ENCODE measurements around the gene PIM2.

DNA sequence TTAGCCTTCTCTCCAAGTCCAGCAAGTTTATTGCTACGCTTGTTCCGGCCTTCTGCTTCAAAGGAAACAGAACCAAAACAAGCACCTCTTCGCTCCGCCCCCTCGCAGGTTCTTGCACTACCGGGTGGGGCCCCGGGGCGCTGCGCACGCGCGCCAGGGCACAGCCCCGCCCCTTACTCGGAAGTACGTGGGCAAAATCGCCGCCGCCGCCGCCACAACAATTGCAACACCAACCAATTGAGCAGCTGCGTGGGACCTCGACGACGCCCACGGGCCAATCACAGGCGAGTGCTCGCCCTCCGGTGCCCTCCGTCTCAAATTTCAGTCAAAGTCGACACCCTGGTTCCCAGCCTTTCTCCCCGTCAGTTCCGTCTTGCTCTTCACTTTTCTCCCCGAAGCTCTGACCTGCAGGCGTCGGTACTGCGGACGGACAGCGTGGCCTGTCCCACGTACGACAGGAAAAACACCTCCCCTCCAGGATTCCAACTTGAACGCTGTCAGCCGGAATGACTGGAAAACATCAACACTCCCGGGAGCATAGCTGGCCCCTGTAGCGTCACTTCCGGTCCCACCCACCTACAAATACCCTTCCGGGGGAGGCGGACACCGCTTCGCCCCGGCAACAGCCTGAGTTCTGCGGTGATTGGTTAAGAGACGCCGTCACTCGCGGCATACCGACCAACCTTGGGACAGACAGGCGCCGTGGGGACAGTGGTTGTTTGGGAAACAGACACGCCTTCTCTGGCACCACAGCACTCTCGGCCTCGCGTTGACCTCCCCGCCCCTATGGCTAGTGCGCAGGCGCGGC is 39.2 kb upstream of the PIM2 start:
- TF ChIP-seq, protein P1, sequence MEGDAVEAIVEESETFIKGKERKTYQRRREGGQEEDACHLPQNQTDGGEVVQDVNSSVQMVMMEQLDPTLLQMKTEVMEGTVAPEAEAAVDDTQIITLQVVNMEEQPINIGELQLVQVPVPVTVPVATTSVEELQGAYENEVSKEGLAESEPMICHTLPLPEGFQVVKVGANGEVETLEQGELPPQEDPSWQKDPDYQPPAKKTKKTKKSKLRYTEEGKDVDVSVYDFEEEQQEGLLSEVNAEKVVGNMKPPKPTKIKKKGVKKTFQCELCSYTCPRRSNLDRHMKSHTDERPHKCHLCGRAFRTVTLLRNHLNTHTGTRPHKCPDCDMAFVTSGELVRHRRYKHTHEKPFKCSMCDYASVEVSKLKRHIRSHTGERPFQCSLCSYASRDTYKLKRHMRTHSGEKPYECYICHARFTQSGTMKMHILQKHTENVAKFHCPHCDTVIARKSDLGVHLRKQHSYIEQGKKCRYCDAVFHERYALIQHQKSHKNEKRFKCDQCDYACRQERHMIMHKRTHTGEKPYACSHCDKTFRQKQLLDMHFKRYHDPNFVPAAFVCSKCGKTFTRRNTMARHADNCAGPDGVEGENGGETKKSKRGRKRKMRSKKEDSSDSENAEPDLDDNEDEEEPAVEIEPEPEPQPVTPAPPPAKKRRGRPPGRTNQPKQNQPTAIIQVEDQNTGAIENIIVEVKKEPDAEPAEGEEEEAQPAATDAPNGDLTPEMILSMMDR (IDR thresholded peaks at IDR 0.05; ENCODE audit: insufficient read depth, low read length, poor library complexity, severe bottlenecking) = no peak
- TF ChIP-seq EZH2phosphoT487 (conservative IDR thresholded peaks at IDR 0.05; ENCODE audit: low read length) = no peak

Measured in SU-DHL-6 (cell line).